Stomach (tissue), 4 donors: ENCODE measurements around the gene TMEM178B.

Experiments
- POLR2A ChIP-seq, 4 donors: fragments of 450-650 bp; IDR thresholded peaks; one replicate each; pipeline ENCODE4 v1.6.1; 2016; ENCODE audit warnings: antibody characterized with exemption in 4 of 4, control low read depth in 2 of 4, mild to moderate bottlenecking in 1 of 4, moderate library complexity in 1 of 4
- POLR2AphosphoS5 ChIP-seq, 3 donors: sonication (generic); formaldehyde crosslinking; IDR thresholded peaks; one replicate each; pipeline ENCODE4 v1.6.1; 2016; ENCODE audit warnings: antibody characterized with exemption in 3 of 3
- TF ChIP-seq, protein P1 (sequence below), 7 experiments: fragments of 450-650 bp in 4 of 7; fragments of 200-600 bp in 3 of 7; sonication (generic) in 3 of 7; IDR thresholded peaks; one replicate each; pipeline ENCODE4 v1.5.1; 2016 to 2019; ENCODE audit warnings: antibody characterized with exemption in 7 of 7, control low read depth in 2 of 7, mild to moderate bottlenecking in 1 of 7

DNA sequence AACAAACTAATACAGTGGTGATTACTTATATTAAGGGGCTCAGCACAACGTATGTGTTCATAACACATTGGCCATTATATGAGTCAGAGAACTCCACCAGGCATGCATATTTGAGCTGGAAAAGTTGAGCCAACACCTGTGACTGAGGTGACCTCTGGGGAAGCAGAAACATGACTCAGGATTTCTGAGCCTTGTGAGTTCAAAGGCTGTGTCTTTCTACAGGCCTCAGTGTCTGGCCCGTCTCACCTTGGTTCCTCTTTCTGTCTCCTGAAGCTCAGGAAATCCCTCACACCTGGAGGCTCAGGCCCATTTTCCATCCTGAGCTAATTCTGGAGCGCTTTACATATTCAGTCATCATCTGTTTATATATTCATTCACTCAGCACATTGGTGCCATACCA is 246.4 kb downstream of the TMEM178B start:
- TF ChIP-seq, protein P1, sequence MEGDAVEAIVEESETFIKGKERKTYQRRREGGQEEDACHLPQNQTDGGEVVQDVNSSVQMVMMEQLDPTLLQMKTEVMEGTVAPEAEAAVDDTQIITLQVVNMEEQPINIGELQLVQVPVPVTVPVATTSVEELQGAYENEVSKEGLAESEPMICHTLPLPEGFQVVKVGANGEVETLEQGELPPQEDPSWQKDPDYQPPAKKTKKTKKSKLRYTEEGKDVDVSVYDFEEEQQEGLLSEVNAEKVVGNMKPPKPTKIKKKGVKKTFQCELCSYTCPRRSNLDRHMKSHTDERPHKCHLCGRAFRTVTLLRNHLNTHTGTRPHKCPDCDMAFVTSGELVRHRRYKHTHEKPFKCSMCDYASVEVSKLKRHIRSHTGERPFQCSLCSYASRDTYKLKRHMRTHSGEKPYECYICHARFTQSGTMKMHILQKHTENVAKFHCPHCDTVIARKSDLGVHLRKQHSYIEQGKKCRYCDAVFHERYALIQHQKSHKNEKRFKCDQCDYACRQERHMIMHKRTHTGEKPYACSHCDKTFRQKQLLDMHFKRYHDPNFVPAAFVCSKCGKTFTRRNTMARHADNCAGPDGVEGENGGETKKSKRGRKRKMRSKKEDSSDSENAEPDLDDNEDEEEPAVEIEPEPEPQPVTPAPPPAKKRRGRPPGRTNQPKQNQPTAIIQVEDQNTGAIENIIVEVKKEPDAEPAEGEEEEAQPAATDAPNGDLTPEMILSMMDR (IDR thresholded peaks at IDR 0.05), result no peak
- no peak for TF ChIP-seq POLR2A (IDR thresholded peaks at IDR 0.05)
- no peak for TF ChIP-seq POLR2AphosphoS5 (IDR thresholded peaks at IDR 0.05)
